Spleen (tissue), 7 donors: ENCODE results near the gene DNAAF5.

Experiments
- POLR2A ChIP-seq, 3 donors: fragments of 450-650 bp; IDR thresholded peaks; one replicate each; pipeline ENCODE4 v1.5.1; 2017; ENCODE audit warnings: antibody characterized with exemption in 3 of 3, mild to moderate bottlenecking in 1 of 3
- POLR2AphosphoS5 ChIP-seq, 3 donors: sonication (generic); formaldehyde crosslinking; IDR thresholded peaks; one replicate each; pipeline ENCODE4 v1.5.1; 2017; ENCODE audit warnings: antibody characterized with exemption in 3 of 3
- TF ChIP-seq, protein P1 (sequence below), 11 experiments: fragments of 200-600 bp in 7 of 11; fragments of 450-650 bp in 4 of 11; sonication (generic) in 4 of 11; IDR thresholded peaks in 8 of 11; conservative IDR thresholded peaks in 3 of 11; 1 replicate in 7 of 11; 2 replicates in 4 of 11; pipeline versions ENCODE4 v1.4.0 to v1.8.0; 2016 to 2021; ENCODE audit warnings: antibody characterized with exemption in 11 of 11, inconsistent platforms in 4 of 11, mild to moderate bottlenecking in 1 of 11
- donor health status: DM: no; HTN: no; CAD: no; lungs with moderate emphysema.
- donor health status: DM: no; HTN: no; CAD: no.
- donor health status: DM: no; HTN: no; CAD: no.

DNA sequence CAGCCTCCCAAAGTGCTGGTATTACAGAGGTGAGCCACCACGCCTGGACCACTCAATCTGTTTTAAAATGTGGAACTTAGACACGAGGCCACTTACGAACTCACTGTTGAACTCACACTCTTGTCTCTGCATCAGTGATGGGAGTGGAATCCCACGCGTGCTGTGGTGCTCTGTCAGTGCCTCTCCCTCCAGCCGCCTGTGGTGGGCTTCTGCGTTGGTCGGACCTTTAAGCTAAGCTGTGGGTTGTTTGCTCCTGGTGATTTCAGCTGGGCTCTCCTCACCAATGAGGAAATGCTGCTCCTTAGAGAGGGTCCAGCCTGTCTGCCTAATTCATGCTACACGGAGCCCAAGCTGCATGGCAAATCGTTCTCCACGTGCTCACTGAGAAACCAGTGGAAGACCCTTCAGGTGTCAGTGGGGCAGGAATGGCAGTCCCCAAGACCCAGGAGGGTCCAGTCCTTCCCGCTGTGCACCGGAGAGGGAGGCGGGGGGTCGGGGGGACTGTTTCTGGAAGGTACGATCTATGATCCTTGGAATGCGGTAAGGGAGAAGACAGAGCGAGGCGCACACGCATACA lies 18.4 kb downstream of the DNAAF5 start:
- no peak for TF ChIP-seq POLR2AphosphoS5 (IDR thresholded peaks at IDR 0.05)
- TF ChIP-seq, protein P1, sequence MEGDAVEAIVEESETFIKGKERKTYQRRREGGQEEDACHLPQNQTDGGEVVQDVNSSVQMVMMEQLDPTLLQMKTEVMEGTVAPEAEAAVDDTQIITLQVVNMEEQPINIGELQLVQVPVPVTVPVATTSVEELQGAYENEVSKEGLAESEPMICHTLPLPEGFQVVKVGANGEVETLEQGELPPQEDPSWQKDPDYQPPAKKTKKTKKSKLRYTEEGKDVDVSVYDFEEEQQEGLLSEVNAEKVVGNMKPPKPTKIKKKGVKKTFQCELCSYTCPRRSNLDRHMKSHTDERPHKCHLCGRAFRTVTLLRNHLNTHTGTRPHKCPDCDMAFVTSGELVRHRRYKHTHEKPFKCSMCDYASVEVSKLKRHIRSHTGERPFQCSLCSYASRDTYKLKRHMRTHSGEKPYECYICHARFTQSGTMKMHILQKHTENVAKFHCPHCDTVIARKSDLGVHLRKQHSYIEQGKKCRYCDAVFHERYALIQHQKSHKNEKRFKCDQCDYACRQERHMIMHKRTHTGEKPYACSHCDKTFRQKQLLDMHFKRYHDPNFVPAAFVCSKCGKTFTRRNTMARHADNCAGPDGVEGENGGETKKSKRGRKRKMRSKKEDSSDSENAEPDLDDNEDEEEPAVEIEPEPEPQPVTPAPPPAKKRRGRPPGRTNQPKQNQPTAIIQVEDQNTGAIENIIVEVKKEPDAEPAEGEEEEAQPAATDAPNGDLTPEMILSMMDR (IDR thresholded peaks at IDR 0.05 in 8 of 11, conservative IDR thresholded peaks at IDR 0.05 in 3 of 11), result no peak
- TF ChIP-seq POLR2A (IDR thresholded peaks at IDR 0.05), result no peak
